HCT116 (cell line): ENCODE measurements around the gene OR2AP1. TPM values are rescaled to one million over a fixed set of nuclear protein-coding genes. Genes with fewer than 3 reads are reported as not detected.
A peak's percentile ranks its signal among the peaks of the same experiment; 100 is the strongest.

Experiments used
- ATAC-seq: fragments of 200-7000 bp; cut with Tn5 transposase; 2 replicates; pipeline ENCODE4 v1.9.1; 2020; ENCODE audit warnings: mild to moderate bottlenecking, moderate library complexity
- BruUV-seq: library from RNA; stranded (reverse); fragments of 400-500 nt; replicated peaks from 2 replicates; lab custom pipeline; 2021; lab: Mats Ljungman, UMichigan
- CTCF ChIA-PET: fragments of 300-600 bp; sonication (Branson Sonifier 250); formaldehyde crosslinking; loops from one replicate; lab custom pipeline; 2021; ENCODE audit warnings: antibody characterized with exemption; lab: Charles Lee
- POLR2A ChIA-PET: fragments of 300-600, 350-600 bp; sonication (Branson Sonifier 250); formaldehyde crosslinking; loops from one replicate; lab custom pipeline; 2021; ENCODE audit warnings: antibody characterized with exemption; lab: Charles Lee
- RAD21 ChIA-PET, 2 experiments: fragments of 300-600 bp; sonication (Branson Sonifier 250); formaldehyde crosslinking; loops; one replicate each; lab custom pipeline; 2023; ENCODE audit warnings: low total read pairs in 2 of 2; ENCODE audit not compliant: uncharacterized antibody in 2 of 2, unreplicated experiment in 2 of 2, low non-redundant PET in 1 of 2; lab: Charles Lee
- DNase-seq: peaks from one replicate; pipeline ENCODE4 v3.0.0-alpha.2; 2010; ENCODE audit warnings: low read depth, low spot score
- H2AFZ ChIP-seq: fragments of 200-600 bp; shearing (Covaris generic), sonication (generic); 2 replicates; pipeline ENCODE4 v1.6.1; 2017; ENCODE audit warnings: low read depth, mixed run types, mixed read lengths, antibody characterized with exemption, low read length; ENCODE audit not compliant: poor library complexity, severe bottlenecking
- H3K27ac ChIP-seq: 2 replicates; pipeline ENCODE4 v1.5.1; 2012; ENCODE audit warnings: low read depth, low read length
- H3K27me3 ChIP-seq: fragments of 200-600 bp; sonication (generic); 2 replicates; pipeline ENCODE4 v1.6.1; 2016; ENCODE audit warnings: mixed run types, low read length, mixed read lengths; ENCODE audit not compliant: insufficient read depth
- H3K36me3 ChIP-seq, 2 experiments: fragments of 200-500 bp in 1 of 2; fragments of 200-600 bp in 1 of 2; sonication (Bioruptor generic) in 1 of 2; sonication (generic) in 1 of 2; 2 replicates each; pipeline versions ENCODE4 v1.5.1 to v1.6.1; 2014 to 2016; ENCODE audit warnings: low read length in 2 of 2, inconsistent platforms in 1 of 2, mixed read lengths in 1 of 2, mixed run types in 1 of 2; ENCODE audit not compliant: insufficient read depth in 2 of 2, control insufficient read depth in 1 of 2
- H3K4me1 ChIP-seq, 2 experiments: fragments of 200-600 bp in 1 of 2; sonication (generic) in 1 of 2; 2 replicates each; pipeline versions ENCODE4 v1.5.1 to v1.6.1; 2012 to 2017; ENCODE audit warnings: low read length in 2 of 2, inconsistent platforms in 1 of 2, mild to moderate bottlenecking in 1 of 2, mixed read lengths in 1 of 2, mixed run types in 1 of 2, moderate library complexity in 1 of 2; ENCODE audit not compliant: insufficient read depth in 2 of 2, control insufficient read depth in 1 of 2
- H3K4me2 ChIP-seq: fragments of 200-600 bp; sonication (generic); 2 replicates; pipeline ENCODE4 v1.6.1; 2017; ENCODE audit warnings: mixed run types, low read length, mixed read lengths
- H3K4me3 ChIP-seq, 2 experiments: fragments of 200-600 bp in 1 of 2; sonication (generic) in 1 of 2; replicated peaks in 1 of 2; 2 replicates each; pipeline ENCODE4 v1.5.1; 2011 to 2016; ENCODE audit warnings: low read length in 2 of 2, control low read depth in 1 of 2, low read depth in 1 of 2, mild to moderate bottlenecking in 1 of 2, mixed read lengths in 1 of 2, mixed run types in 1 of 2
- H3K79me2 ChIP-seq: fragments of 200-600 bp; sonication (generic); 2 replicates; pipeline ENCODE4 v1.6.1; 2017; ENCODE audit warnings: mild to moderate bottlenecking, mixed run types, low read length, moderate library complexity, mixed read lengths; ENCODE audit not compliant: insufficient read depth
- H3K9ac ChIP-seq: fragments of 200-600 bp; sonication (generic); 2 replicates; pipeline ENCODE4 v1.6.1; 2016; ENCODE audit warnings: low read length, mixed read lengths
- H3K9me2 ChIP-seq: fragments of 200-600 bp; sonication (generic), shearing (Covaris generic); 2 replicates; pipeline ENCODE4 v1.6.1; 2017; ENCODE audit warnings: mixed run types, mild to moderate bottlenecking, moderate library complexity; ENCODE audit not compliant: insufficient read depth
- H3K9me3 ChIP-seq, 2 experiments: fragments of 200-500 bp in 1 of 2; fragments of 200-600 bp in 1 of 2; sonication (Bioruptor generic) in 1 of 2; sonication (generic) in 1 of 2; 2 replicates each; pipeline ENCODE4 v1.6.1; 2014 to 2017; ENCODE audit warnings: low read length in 2 of 2, mixed read lengths in 2 of 2, inconsistent platforms in 1 of 2, low read depth in 1 of 2, mild to moderate bottlenecking in 1 of 2, mixed run types in 1 of 2, moderate library complexity in 1 of 2; ENCODE audit not compliant: control insufficient read depth in 1 of 2, insufficient read depth in 1 of 2
- H4K20me1 ChIP-seq: fragments of 200-600 bp; sonication (generic), shearing (Covaris generic); 2 replicates; pipeline ENCODE4 v1.6.1; 2017; ENCODE audit warnings: mixed run types, mild to moderate bottlenecking, moderate library complexity; ENCODE audit not compliant: insufficient read depth
- CBX3 ChIP-seq: IDR thresholded peaks from 2 replicates; pipeline ENCODE4 v1.6.1; 2012; ENCODE audit warnings: low read depth
- EGR1 ChIP-seq: IDR thresholded peaks from 2 replicates; pipeline ENCODE4 v1.6.1; 2012; ENCODE audit warnings: low read depth
- EZH2 ChIP-seq: fragments of 200-600 bp; sonication (generic); IDR thresholded peaks from 2 replicates; pipeline ENCODE4 v1.6.1; 2017; ENCODE audit warnings: antibody characterized with exemption, mixed run types
- FOSL1 ChIP-seq: IDR thresholded peaks from 2 replicates; pipeline ENCODE4 v1.6.1; 2012; ENCODE audit warnings: low read depth
- JUND ChIP-seq: IDR thresholded peaks from 2 replicates; pipeline ENCODE4 v1.6.1; 2012
- RAD21 ChIP-seq: IDR thresholded peaks from 2 replicates; pipeline ENCODE4 v1.6.1; 2012; ENCODE audit warnings: low read depth, mild to moderate bottlenecking
- SRF ChIP-seq: IDR thresholded peaks from 2 replicates; pipeline ENCODE4 v1.6.1; 2012; ENCODE audit warnings: low read depth
- TCF7L2 ChIP-seq: IDR thresholded peaks from 2 replicates; pipeline ENCODE4 v1.7.0; 2011; ENCODE audit warnings: borderline replicate concordance, inconsistent platforms; ENCODE audit not compliant: insufficient read depth, insufficient read length; ENCODE audit errors: extremely low read depth
- YY1 ChIP-seq: IDR thresholded peaks from 2 replicates; pipeline ENCODE4 v1.6.1; 2011; ENCODE audit warnings: low read length, low read depth, moderate library complexity, mild to moderate bottlenecking; ENCODE audit not compliant: insufficient replicate concordance; ENCODE audit errors: extremely low read depth
- intact Hi-C: fragments of 100-400 bp; cut with micrococcal nuclease; formaldehyde crosslinking; loops from 2 replicates; pipeline ENCODE4 v1.10.0; 2022
- total RNA-seq: library from RNA; stranded (reverse); gene quantifications from one replicate; pipeline ENCODE4 v1.2.1, GENCODE V29; 2021; ENCODE audit not compliant: unreplicated experiment
- TF ChIP-seq, protein P1 (sequence below): IDR thresholded peaks from 2 replicates; pipeline ENCODE4 v1.6.1; 2012
- TF ChIP-seq, protein P2 (sequence below), 3 experiments: fragments of 200-600 bp in 1 of 3; sonication (generic) in 1 of 3; IDR thresholded peaks in 2 of 3; conservative IDR thresholded peaks in 1 of 3; 2 replicates each; pipeline ENCODE4 v1.5.1; 2012 to 2017; ENCODE audit warnings: low read depth in 2 of 3, low read length in 2 of 3, antibody characterized with exemption in 1 of 3, borderline replicate concordance in 1 of 3, control low read depth in 1 of 3, mild to moderate bottlenecking in 1 of 3, mixed read lengths in 1 of 3, mixed run types in 1 of 3, moderate library complexity in 1 of 3; ENCODE audit not compliant: insufficient read depth in 1 of 3
- TF ChIP-seq, protein P3 (sequence below): IDR thresholded peaks from 2 replicates; pipeline ENCODE4 v1.6.1; 2012

Gene OR2AP1
- total RNA-seq, 1 experiment from 2014 or later, result not detected

DNA sequence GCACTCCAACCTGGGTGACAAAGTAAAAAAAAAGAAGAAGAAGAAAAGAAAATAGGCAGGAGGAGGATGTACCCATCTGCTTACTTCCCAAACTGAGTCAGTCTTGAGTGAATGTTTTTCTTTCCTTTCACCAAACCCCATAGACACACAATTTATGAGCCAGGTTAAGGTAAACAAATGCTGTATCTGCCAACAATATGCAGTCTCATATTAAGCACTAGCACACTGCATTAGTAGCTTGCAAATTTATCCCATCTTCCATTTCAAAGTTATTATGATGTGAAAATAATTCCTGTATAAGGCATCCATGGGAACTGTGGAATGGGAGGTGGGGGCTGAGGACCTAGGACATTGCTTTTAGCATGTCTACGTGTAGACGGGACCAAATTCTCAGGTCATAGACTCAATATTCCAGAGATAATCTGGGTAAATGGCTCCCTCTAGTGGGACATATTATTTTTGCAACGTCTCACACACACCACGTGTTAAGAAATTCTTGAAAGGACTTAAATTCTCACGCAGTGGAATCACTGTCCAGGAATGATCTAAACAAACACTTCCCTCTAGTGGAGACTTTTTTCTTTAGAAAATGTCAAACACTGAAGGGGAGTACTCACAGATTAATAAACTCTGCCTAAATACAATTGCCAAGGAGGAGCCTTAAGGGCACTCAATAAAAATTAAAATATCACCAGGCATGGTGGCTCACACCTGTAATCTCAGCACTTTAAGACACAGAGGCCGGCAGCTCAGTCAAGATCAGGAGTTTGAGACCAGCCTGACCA lies 47.3 kb downstream of the OR2AP1 start:
- peak overlapping the region; percentile 43 for H2AFZ ChIP-seq
- no peaks in the 10 kb centered on the region for H3K36me3 ChIP-seq
- H3K27ac ChIP-seq, result no peak overlapping the region
- no peaks in the 10 kb centered on the region for H3K9me2 ChIP-seq
- H3K9me3 ChIP-seq, result peaks cover 4 to 13% of the 10 kb centered on the region in 2 experiments; a peak in 2 of 4 replicates
- RAD21 ChIA-PET, result interaction anchor here in 1 of 2 experiments (0.7 to 2.0 kb wide), 2 partner anchors 431 to 620 kb away, joined by 3 to 4 read pairs; no protein-coding TSS in a partner anchor
- DNase-seq (peak; percentile 91), ATAC-seq (peak; percentile 97)
- H3K4me1 ChIP-seq, result peaks cover 0 to 3% of the 10 kb centered on the region in 2 experiments; a peak in 1 of 4 replicates
- H3K9ac ChIP-seq, result no peak overlapping the region
- peak overlapping the region; percentile 25 for H3K4me2 ChIP-seq
- peaks cover 15% of the 10 kb centered on the region; the same call in 1 of the 2 replicates for H3K27me3 ChIP-seq
- BruUV-seq, result no TSS peak
- CTCF ChIA-PET, result interaction anchor here (1.2 to 3.7 kb wide), 3 partner anchors 425 to 434 kb away, joined by 4 to 31 read pairs (median 6); no protein-coding TSS in a partner anchor
- POLR2A ChIA-PET, result no interaction called here
- intact Hi-C loops, result loop anchor here (1.0 to 10.0 kb wide), 3 partner anchors 225 to 627 kb away; no protein-coding TSS in a partner anchor
- H3K4me3 ChIP-seq, result no peak overlapping the region
- no peaks in the 10 kb centered on the region for H3K79me2 ChIP-seq
- TF ChIP-seq TCF7L2, result no peak
- TF ChIP-seq, protein P1, sequence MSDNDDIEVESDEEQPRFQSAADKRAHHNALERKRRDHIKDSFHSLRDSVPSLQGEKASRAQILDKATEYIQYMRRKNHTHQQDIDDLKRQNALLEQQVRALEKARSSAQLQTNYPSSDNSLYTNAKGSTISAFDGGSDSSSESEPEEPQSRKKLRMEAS, result peak; percentile 87
- no peak for TF ChIP-seq FOSL1
- no peak for TF ChIP-seq EZH2
- TF ChIP-seq SRF, result no peak
- TF ChIP-seq, protein P2, sequence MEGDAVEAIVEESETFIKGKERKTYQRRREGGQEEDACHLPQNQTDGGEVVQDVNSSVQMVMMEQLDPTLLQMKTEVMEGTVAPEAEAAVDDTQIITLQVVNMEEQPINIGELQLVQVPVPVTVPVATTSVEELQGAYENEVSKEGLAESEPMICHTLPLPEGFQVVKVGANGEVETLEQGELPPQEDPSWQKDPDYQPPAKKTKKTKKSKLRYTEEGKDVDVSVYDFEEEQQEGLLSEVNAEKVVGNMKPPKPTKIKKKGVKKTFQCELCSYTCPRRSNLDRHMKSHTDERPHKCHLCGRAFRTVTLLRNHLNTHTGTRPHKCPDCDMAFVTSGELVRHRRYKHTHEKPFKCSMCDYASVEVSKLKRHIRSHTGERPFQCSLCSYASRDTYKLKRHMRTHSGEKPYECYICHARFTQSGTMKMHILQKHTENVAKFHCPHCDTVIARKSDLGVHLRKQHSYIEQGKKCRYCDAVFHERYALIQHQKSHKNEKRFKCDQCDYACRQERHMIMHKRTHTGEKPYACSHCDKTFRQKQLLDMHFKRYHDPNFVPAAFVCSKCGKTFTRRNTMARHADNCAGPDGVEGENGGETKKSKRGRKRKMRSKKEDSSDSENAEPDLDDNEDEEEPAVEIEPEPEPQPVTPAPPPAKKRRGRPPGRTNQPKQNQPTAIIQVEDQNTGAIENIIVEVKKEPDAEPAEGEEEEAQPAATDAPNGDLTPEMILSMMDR (IDR thresholded peaks at IDR 0.05 in 2 of 3, conservative IDR thresholded peaks at IDR 0.05 in 1 of 3; ENCODE audit: borderline replicate concordance in 1 of 3, insufficient read depth in 1 of 3, low read depth in 2 of 3, low read length in 2 of 3), result peak; percentile 64 to 98 (median 95)
- TF ChIP-seq RAD21, result peak; percentile 93
- TF ChIP-seq, protein P3, sequence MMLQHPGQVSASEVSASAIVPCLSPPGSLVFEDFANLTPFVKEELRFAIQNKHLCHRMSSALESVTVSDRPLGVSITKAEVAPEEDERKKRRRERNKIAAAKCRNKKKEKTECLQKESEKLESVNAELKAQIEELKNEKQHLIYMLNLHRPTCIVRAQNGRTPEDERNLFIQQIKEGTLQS, result no peak
- TF ChIP-seq YY1, result peak; percentile 11
- TF ChIP-seq CBX3, result 0 out of 2 replicates have a peak, but pooled peaks have one; percentile 15
- TF ChIP-seq JUND, result no peak
- no peak for TF ChIP-seq EGR1
- H4K20me1 ChIP-seq, result no peaks in the 10 kb centered on the region
